GM12878 (cell line): Measurements from ENCODE around the gene SEMA4A.

ENCODE experiments used
- CTCF ChIP-seq, 3 experiments: IDR thresholded peaks in 2 of 3; conservative IDR thresholded peaks in 1 of 3; 2 replicates each; pipeline ENCODE4 v1.5.1; 2011; ENCODE audit warnings: low read depth in 3 of 3, low read length in 3 of 3, mild to moderate bottlenecking in 3 of 3, control low read depth in 2 of 3, moderate library complexity in 2 of 3, inconsistent platforms in 1 of 3, mixed read lengths in 1 of 3; ENCODE audit not compliant: control insufficient read depth in 2 of 3, insufficient read depth in 1 of 3; ENCODE audit errors: extremely low read depth in 1 of 3
- EP300 ChIP-seq, 2 experiments: fragments of 150-350 bp in 1 of 2; IDR thresholded peaks; 2 replicates each; pipeline ENCODE4 v1.6.1; 2011 to 2012; ENCODE audit warnings: low read depth in 2 of 2, low read length in 2 of 2, borderline replicate concordance in 1 of 2, improper control_type of control experiment in 1 of 2, inconsistent platforms in 1 of 2; ENCODE audit not compliant: control insufficient read depth in 1 of 2
- FOXK2 ChIP-seq: fragments of 450-650 bp; IDR thresholded peaks from 2 replicates; pipeline ENCODE4 v1.6.1; 2017; ENCODE audit warnings: mild to moderate bottlenecking, moderate library complexity
- GABPA ChIP-seq: IDR thresholded peaks from 2 replicates; pipeline ENCODE4 v1.6.1; 2014; ENCODE audit warnings: antibody characterized with exemption, low read depth, mild to moderate bottlenecking, inconsistent platforms
- HCFC1 ChIP-seq: fragments of 150-350 bp; IDR thresholded peaks from 2 replicates; pipeline ENCODE4 v1.6.1; 2014; ENCODE audit warnings: low read length
- TF ChIP-seq, protein P1 (sequence below): fragments of 450-650 bp; IDR thresholded peaks from 2 replicates; pipeline ENCODE4 v1.6.1; 2016; ENCODE audit warnings: mild to moderate bottlenecking, moderate library complexity, borderline replicate concordance

DNA sequence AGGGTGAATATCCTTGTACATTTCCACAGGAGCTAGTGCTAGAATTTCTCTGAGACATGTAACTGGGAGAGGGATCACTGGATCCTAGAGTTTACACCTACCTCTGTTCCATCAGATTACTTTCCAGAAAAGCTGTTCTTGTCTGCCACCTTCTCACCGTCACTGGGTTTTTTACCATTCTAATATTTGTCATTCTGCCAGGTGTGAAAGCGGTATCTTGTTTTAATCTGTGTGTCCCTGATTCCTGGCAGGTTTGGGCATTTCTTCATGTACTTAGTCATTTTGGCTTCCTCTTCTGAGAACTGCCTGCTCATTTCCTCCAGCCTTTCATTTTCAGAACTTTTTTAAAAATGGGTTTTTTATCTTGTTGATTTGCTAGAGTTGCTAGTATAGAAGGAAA lies 64.5 kb downstream of the SEMA4A start:
- TF ChIP-seq, protein P1, sequence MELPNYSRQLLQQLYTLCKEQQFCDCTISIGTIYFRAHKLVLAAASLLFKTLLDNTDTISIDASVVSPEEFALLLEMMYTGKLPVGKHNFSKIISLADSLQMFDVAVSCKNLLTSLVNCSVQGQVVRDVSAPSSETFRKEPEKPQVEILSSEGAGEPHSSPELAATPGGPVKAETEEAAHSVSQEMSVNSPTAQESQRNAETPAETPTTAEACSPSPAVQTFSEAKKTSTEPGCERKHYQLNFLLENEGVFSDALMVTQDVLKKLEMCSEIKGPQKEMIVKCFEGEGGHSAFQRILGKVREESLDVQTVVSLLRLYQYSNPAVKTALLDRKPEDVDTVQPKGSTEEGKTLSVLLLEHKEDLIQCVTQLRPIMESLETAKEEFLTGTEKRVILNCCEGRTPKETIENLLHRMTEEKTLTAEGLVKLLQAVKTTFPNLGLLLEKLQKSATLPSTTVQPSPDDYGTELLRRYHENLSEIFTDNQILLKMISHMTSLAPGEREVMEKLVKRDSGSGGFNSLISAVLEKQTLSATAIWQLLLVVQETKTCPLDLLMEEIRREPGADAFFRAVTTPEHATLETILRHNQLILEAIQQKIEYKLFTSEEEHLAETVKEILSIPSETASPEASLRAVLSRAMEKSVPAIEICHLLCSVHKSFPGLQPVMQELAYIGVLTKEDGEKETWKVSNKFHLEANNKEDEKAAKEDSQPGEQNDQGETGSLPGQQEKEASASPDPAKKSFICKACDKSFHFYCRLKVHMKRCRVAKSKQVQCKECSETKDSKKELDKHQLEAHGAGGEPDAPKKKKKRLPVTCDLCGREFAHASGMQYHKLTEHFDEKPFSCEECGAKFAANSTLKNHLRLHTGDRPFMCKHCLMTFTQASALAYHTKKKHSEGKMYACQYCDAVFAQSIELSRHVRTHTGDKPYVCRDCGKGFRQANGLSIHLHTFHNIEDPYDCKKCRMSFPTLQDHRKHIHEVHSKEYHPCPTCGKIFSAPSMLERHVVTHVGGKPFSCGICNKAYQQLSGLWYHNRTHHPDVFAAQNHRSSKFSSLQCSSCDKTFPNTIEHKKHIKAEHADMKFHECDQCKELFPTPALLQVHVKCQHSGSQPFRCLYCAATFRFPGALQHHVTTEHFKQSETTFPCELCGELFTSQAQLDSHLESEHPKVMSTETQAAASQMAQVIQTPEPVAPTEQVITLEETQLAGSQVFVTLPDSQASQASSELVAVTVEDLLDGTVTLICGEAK = no peak
- TF ChIP-seq FOXK2 = no peak
- no peak for TF ChIP-seq CTCF (IDR thresholded peaks at IDR 0.05 in 2 of 3, conservative IDR thresholded peaks at IDR 0.05 in 1 of 3; ENCODE audit: control insufficient read depth in 2 of 3, extremely low read depth in 1 of 3, insufficient read depth in 1 of 3, low read depth in 3 of 3, low read length in 3 of 3)
- TF ChIP-seq EP300 (IDR thresholded peaks at IDR 0.05; ENCODE audit: borderline replicate concordance in 1 of 2, control insufficient read depth in 1 of 2, low read depth in 2 of 2, low read length in 2 of 2) = no peak
- no peak for TF ChIP-seq GABPA
- no peak for TF ChIP-seq HCFC1
